PC-3 (cell line): Measurements from ENCODE around the gene TMEM132D.

ENCODE experiments used
- CTCF ChIP-seq: fragments of 300-600 bp; sonication (generic); conservative IDR thresholded peaks from 2 replicates; pipeline ENCODE4 v1.5.1; 2017; ENCODE audit warnings: antibody characterized with exemption, low read depth, mild to moderate bottlenecking, low read length
- EZH2 ChIP-seq: fragments of 300-600 bp; sonication (generic); IDR thresholded peaks from one replicate; pipeline ENCODE4 v1.6.1; 2017; ENCODE audit warnings: antibody characterized with exemption, mild to moderate bottlenecking, low read length; ENCODE audit not compliant: unreplicated experiment
- EZH2phosphoT487 ChIP-seq: fragments of 300-600 bp; sonication (generic); IDR thresholded peaks from 2 replicates; pipeline ENCODE4 v1.6.1; 2018; ENCODE audit warnings: mild to moderate bottlenecking, antibody characterized with exemption, low read length, borderline replicate concordance

GRCh38 chr12:129681151-129681550, 222.7 kb downstream of the TMEM132D start:
- TF ChIP-seq CTCF (no peak), EZH2phosphoT487 (no peak), EZH2 (no peak)
